ENCODE results near the gene SEPTIN10. TPM values are rescaled to one million over a fixed set of nuclear protein-coding genes. Genes with fewer than 3 reads are reported as not detected.

SEPTIN10 gene
- total and polyA plus RNA-seq, 9 of the 15 experiments (the other 6 are each of a cell fraction or from before 2014, with no cell fraction given): 0.40 TPM; not detected in 8

DNA sequence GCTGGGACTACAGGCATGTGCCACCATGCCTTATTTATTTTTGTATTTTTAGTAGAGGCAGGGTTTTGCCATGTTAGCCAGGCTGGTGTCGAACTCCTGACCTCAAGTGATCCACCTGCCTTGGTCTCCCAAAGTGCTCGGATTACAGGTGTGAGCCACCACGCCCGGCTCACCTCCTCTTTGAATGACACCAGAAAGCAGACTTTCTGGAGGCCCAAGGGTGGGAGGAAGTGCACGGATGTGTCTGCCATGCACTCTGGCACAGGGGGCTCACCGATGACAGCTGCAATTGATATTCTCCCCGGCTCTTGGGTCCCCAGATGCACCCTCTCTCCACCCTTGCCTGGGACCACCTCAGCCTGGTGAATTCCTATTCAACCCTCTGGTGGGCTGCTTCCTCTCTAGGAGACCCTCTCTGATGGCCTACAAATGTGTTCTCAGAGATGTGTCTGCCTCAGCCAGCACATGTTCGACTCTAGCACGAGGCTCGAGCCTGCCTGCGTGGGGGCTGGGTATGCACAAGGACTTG is 87.3 kb downstream of the SEPTIN10 start (continued):
- TF ChIP-seq, protein P1, sequence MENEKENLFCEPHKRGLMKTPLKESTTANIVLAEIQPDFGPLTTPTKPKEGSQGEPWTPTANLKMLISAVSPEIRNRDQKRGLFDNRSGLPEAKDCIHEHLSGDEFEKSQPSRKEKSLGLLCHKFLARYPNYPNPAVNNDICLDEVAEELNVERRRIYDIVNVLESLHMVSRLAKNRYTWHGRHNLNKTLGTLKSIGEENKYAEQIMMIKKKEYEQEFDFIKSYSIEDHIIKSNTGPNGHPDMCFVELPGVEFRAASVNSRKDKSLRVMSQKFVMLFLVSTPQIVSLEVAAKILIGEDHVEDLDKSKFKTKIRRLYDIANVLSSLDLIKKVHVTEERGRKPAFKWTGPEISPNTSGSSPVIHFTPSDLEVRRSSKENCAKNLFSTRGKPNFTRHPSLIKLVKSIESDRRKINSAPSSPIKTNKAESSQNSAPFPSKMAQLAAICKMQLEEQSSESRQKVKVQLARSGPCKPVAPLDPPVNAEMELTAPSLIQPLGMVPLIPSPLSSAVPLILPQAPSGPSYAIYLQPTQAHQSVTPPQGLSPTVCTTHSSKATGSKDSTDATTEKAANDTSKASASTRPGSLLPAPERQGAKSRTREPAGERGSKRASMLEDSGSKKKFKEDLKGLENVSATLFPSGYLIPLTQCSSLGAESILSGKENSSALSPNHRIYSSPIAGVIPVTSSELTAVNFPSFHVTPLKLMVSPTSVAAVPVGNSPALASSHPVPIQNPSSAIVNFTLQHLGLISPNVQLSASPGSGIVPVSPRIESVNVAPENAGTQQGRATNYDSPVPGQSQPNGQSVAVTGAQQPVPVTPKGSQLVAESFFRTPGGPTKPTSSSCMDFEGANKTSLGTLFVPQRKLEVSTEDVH (IDR thresholded peaks at IDR 0.05; ENCODE audit: low read depth, partially characterized antibody): no peak
- TF ChIP-seq NBN (IDR thresholded peaks at IDR 0.05; ENCODE audit: low read depth): no peak

DNA sequence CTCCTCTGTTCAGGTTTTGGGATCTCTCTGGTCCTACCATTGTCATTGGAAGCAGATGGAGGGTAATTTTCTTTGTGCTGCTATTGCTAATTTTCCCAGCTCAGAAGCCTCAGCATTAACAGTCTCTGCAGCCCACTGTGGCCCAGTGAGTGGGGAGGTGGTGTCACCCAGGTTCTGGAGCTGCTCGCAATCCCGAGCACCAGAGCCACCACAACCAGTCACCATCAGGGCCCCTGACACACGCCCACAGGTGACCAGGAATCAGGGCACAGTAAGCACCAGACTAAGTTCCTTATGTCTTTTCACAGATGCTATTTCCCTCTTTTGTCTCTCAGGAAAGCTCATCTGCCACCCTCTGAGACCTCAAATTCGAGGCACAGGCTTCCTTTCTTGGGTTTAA is 87.9 kb downstream of the SEPTIN10 start:
- WGBS (ENCODE audit: insufficient coverage, low coverage, missing lambda C conversion rate): 0% methylated on average over 4 of the region's 4 CpGs
- ChIA-PET POLR2A (interaction anchor here (0.6 to 0.8 kb wide), 2 partner anchors 8 to 1164 kb away, joined by 3 read pairs; no protein-coding TSS in a partner anchor), CTCF (ENCODE audit: low intra/inter-chr PET ratio) (no interaction called here)
- no peak for ATAC-seq
- Histone ChIP-seq H3K4me2 (ENCODE audit: insufficient read depth, low read length) (no peak overlapping the region), H2AFZ (ENCODE audit: low read depth, low read length) (no peak overlapping the region), H3K27me3 (ENCODE audit: control insufficient read depth in 2 of 2, insufficient read depth in 2 of 2, low read length in 2 of 2) (peaks cover 0 to 63% of the 10 kb centered on the region in 2 experiments; a peak in 4 of 5 replicates), H3K27ac (ENCODE audit: extremely low read depth, low read depth, low read length) (no peak overlapping the region), H3K9me3 (replicated peaks; ENCODE audit: control insufficient read depth, insufficient read depth, low read depth, low read length) (no peaks in the 10 kb centered on the region), H3K36me3 (ENCODE audit: control insufficient read depth, insufficient read depth, low read length) (no peaks in the 10 kb centered on the region), H3K9ac (ENCODE audit: insufficient read depth in 1 of 2, low read depth in 2 of 2, low read length in 2 of 2) (no peak overlapping the region; a peak in 1 of 4 replicates), H3K9me1 (ENCODE audit: control insufficient read depth, insufficient read depth, low read length) (no peaks in the 10 kb centered on the region), H3K4me3 (no peak overlapping the region), H3K79me2 (ENCODE audit: control insufficient read depth, insufficient read depth, low read length) (no peaks in the 10 kb centered on the region), H3K4me1 (replicated peaks in 1 of 2; ENCODE audit: control insufficient read depth in 2 of 2, insufficient read depth in 2 of 2, low read length in 2 of 2) (no peaks in the 10 kb centered on the region), H4K20me1 (replicated peaks; ENCODE audit: control insufficient read depth, insufficient read depth, low read length) (no peaks in the 10 kb centered on the region; the same call in 1 of the 2 replicates)
- DNase-seq (ENCODE audit: extremely low read depth in 1 of 4, low spot score in 3 of 4): no peak
- intact Hi-C loops (cut with micrococcal nuclease) (no loop called here), in situ Hi-C loops (cut with MboI) (no loop called here)
- TF ChIP-seq E2F3 (CRISPR knock-in tag; IDR thresholded peaks at IDR 0.05): no peak
- no peak for TF ChIP-seq SNRNP70 (optimal IDR thresholded peaks at IDR 0.05; ENCODE audit: low read depth, low read length)
- TF ChIP-seq, protein P2, sequence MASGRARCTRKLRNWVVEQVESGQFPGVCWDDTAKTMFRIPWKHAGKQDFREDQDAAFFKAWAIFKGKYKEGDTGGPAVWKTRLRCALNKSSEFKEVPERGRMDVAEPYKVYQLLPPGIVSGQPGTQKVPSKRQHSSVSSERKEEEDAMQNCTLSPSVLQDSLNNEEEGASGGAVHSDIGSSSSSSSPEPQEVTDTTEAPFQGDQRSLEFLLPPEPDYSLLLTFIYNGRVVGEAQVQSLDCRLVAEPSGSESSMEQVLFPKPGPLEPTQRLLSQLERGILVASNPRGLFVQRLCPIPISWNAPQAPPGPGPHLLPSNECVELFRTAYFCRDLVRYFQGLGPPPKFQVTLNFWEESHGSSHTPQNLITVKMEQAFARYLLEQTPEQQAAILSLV (tag; IDR thresholded peaks at IDR 0.05): no peak
- TF ChIP-seq ZNF511 (CRISPR knock-in tag; IDR thresholded peaks at IDR 0.05): no peak
- no TSS peak for BruUV-seq (replicated peaks)
- no peak for FAIRE-seq

Measured in K562 (cell line).